ENCODE measurements around the gene PDE4B. TPM values are rescaled to one million over a fixed set of nuclear protein-coding genes. Genes with fewer than 3 reads are reported as not detected.
A peak's percentile ranks its signal among the peaks of the same experiment; 100 is the strongest.

PDE4B gene
- total RNA-seq, 4 donors from 2014 or later = 5.2 to 16.6 (median 9.6) TPM

- no peak for DNase-seq (ENCODE audit: low spot score in 2 of 2)
- no peak overlapping the region for H3K27ac ChIP-seq
- TF ChIP-seq EP300 (IDR thresholded peaks at IDR 0.05) (no peak), POLR2A (IDR thresholded peaks at IDR 0.05) (no peak)
- TF ChIP-seq, protein P1, sequence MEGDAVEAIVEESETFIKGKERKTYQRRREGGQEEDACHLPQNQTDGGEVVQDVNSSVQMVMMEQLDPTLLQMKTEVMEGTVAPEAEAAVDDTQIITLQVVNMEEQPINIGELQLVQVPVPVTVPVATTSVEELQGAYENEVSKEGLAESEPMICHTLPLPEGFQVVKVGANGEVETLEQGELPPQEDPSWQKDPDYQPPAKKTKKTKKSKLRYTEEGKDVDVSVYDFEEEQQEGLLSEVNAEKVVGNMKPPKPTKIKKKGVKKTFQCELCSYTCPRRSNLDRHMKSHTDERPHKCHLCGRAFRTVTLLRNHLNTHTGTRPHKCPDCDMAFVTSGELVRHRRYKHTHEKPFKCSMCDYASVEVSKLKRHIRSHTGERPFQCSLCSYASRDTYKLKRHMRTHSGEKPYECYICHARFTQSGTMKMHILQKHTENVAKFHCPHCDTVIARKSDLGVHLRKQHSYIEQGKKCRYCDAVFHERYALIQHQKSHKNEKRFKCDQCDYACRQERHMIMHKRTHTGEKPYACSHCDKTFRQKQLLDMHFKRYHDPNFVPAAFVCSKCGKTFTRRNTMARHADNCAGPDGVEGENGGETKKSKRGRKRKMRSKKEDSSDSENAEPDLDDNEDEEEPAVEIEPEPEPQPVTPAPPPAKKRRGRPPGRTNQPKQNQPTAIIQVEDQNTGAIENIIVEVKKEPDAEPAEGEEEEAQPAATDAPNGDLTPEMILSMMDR (IDR thresholded peaks at IDR 0.05) = no peak
- H3K4me3 ChIP-seq = no peak overlapping the region
- H3K36me3 ChIP-seq = no peaks in the 10 kb centered on the region
- no peaks in the 10 kb centered on the region for H3K4me1 ChIP-seq
- no peaks in the 10 kb centered on the region for H3K9me3 ChIP-seq
- no peaks in the 10 kb centered on the region for H3K27me3 ChIP-seq
- WGBS, 2 donors = 46 to 57% methylated on average over 1 of the region's 1 CpG
Measured at GRCh38 chr1:65985393-65986066, 192.8 kb downstream of the PDE4B start.

DNA sequence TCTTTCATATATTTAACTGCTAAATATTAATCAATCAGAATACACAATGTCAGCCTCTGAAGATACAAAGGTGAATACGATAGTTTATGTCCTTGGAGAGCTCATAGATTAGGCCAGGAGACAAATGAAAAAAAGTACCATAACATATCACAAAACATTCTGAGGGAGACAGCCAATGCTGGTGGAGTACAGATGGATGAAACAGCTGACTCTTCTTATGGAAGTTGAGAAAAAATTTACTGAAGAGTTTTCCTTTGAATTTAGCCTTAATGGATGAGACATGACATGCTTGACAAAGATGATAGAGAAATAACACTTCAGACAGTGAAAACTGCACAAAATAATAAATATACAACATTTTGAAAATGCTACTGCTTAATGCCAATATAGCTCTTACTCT lies 193.5 kb downstream of the PDE4B start:
- TF ChIP-seq, protein P1 (IDR thresholded peaks at IDR 0.05) = no peak
- TF ChIP-seq POLR2A (IDR thresholded peaks at IDR 0.05) = no peak
- Histone ChIP-seq H3K36me3 (no peaks in the 10 kb centered on the region), H3K4me1 (no peaks in the 10 kb centered on the region), H3K9me3 (no peaks in the 10 kb centered on the region), H3K27me3 (no peaks in the 10 kb centered on the region), H3K4me3 (no peak overlapping the region), H3K27ac (no peak overlapping the region)
- 75 to 78% methylated on average over 1 of the region's 1 CpG for WGBS, 2 donors
- DNase-seq (ENCODE audit: low spot score in 2 of 2) = no peak

DNA sequence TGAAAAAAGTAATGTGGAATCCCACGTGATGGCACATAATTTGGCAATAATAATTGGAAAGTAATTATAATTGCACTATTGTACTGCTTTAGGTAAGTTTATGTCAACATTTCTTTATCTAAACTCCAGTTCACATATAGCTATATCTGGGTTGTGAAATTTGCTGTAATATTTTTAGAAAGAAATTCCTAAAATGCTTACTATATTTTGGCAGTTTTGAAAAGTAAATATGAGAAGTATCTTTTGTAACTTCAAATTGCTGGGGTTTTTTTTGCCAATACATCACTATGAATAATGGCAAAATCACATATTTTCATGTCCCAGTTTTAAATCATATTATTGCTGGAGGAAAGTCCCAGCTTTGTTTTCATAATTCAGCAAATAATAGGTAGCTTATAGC lies 197.5 kb downstream of the PDE4B start:
- Histone ChIP-seq H3K9me3 (no peaks in the 10 kb centered on the region), H3K27me3 (no peaks in the 10 kb centered on the region), H3K4me3 (no peak overlapping the region), H3K27ac (no peak overlapping the region), H3K36me3 (no peaks in the 10 kb centered on the region), H3K4me1 (no peaks in the 10 kb centered on the region)
- TF ChIP-seq POLR2A (IDR thresholded peaks at IDR 0.05) = no peak
- 18 to 34% methylated on average over 1 of the region's 1 CpG for WGBS, 2 donors
- DNase-seq (ENCODE audit: low spot score in 2 of 2) = no peak

GRCh38 chr1:65991694-65992093 lies 199.0 kb downstream of the PDE4B start:
- Histone ChIP-seq H3K27ac (no peak overlapping the region), H3K9me3 (no peaks in the 10 kb centered on the region), H3K36me3 (no peaks in the 10 kb centered on the region), H3K4me3 (no peak overlapping the region), H3K4me1 (no peaks in the 10 kb centered on the region), H3K27me3 (no peaks in the 10 kb centered on the region)
- WGBS, 2 donors = 54 to 70% methylated on average over 3 of the region's 3 CpGs
- no peak for DNase-seq (ENCODE audit: low spot score in 2 of 2)
- TF ChIP-seq EP300 (IDR thresholded peaks at IDR 0.05) (no peak), POLR2A (IDR thresholded peaks at IDR 0.05) (no peak)
- TF ChIP-seq, protein P1 (IDR thresholded peaks at IDR 0.05) = no peak

- Histone ChIP-seq H3K27ac (no peak overlapping the region), H3K27me3 (no peaks in the 10 kb centered on the region), H3K4me1 (no peaks in the 10 kb centered on the region), H3K36me3 (no peaks in the 10 kb centered on the region), H3K9me3 (no peaks in the 10 kb centered on the region), H3K4me3 (peak overlapping the region in 1 of 4 donors; percentile 1)
- TF ChIP-seq POLR2A (IDR thresholded peaks at IDR 0.05) = no peak
- TF ChIP-seq EP300 (IDR thresholded peaks at IDR 0.05) = no peak
- TF ChIP-seq, protein P1 (IDR thresholded peaks at IDR 0.05) = no peak
- DNase-seq (ENCODE audit: low spot score in 2 of 2) = no peak
- 35 to 37% methylated on average over 6 of the region's 6 CpGs for WGBS, 2 donors
Measured at GRCh38 chr1:65992165-65992821, 199.6 kb downstream of the PDE4B start.
